ENCODE results near the gene SLC39A12. TPM values are rescaled to one million over a fixed set of nuclear protein-coding genes. Genes with fewer than 3 reads are reported as not detected.

The SLC39A12 gene
- total RNA-seq, 4 donors from 2014 or later, result not detected

DNA sequence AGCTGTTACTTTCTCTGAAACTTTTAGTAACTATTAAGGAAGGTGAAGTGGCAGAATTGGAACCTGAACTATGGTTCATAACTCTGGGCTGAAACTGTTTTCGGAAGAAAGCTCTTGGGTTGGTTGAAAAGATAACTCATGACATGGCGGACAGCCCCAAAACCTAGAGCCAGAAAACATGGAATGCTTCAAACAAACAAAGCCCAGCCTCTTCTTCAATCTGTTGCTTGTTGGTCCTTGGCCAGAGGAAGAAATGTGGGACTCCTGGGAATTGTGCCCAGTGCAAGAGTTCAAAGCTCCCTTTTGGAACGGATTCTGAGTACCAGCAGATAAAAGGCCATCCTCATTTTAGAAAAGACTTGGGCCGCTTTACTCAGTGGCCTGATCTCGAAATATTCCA, 135.6 kb downstream of the SLC39A12 start:
- H3K36me3 ChIP-seq, result no peaks in the 10 kb centered on the region
- H3K9me3 ChIP-seq, result no peaks in the 10 kb centered on the region
- no peak for TF ChIP-seq POLR2A (IDR thresholded peaks at IDR 0.05)
- TF ChIP-seq, protein P1, sequence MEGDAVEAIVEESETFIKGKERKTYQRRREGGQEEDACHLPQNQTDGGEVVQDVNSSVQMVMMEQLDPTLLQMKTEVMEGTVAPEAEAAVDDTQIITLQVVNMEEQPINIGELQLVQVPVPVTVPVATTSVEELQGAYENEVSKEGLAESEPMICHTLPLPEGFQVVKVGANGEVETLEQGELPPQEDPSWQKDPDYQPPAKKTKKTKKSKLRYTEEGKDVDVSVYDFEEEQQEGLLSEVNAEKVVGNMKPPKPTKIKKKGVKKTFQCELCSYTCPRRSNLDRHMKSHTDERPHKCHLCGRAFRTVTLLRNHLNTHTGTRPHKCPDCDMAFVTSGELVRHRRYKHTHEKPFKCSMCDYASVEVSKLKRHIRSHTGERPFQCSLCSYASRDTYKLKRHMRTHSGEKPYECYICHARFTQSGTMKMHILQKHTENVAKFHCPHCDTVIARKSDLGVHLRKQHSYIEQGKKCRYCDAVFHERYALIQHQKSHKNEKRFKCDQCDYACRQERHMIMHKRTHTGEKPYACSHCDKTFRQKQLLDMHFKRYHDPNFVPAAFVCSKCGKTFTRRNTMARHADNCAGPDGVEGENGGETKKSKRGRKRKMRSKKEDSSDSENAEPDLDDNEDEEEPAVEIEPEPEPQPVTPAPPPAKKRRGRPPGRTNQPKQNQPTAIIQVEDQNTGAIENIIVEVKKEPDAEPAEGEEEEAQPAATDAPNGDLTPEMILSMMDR (IDR thresholded peaks at IDR 0.05 in 4 of 5, conservative IDR thresholded peaks at IDR 0.05 in 1 of 5), result no peak
- no peak overlapping the region for H3K4me3 ChIP-seq
- intact Hi-C loops (cut with DNase I; ENCODE audit: low total_unique reads), result no loop called here
- no peak for ATAC-seq
- H3K4me1 ChIP-seq, result no peaks in the 10 kb centered on the region
- no peaks in the 10 kb centered on the region for H3K27me3 ChIP-seq
- H3K27ac ChIP-seq, result no peak overlapping the region
- no peak for DNase-seq
- in situ Hi-C loops (cut with MboI; ENCODE audit: low sequenced_read_pairs in 4 of 4), result no loop called here

Other genes with a start within 250 kb of the SLC39A12 start
- under 1 TPM; 0.27 to 0.98 (median 0.64) TPM for gene TMEM236, start 199.7 kb upstream of the SLC39A12 start, total RNA-seq
- 10 to 100 TPM in 2 of 4 donors, 1 to 10 TPM in 2; 5.3 to 13.6 (median 9.3) TPM for gene MRC1, start 142.6 kb upstream of the SLC39A12 start, total RNA-seq
- 1 to 10 TPM in 1 of 4 donors, under 1 TPM in 2, not detected in 1; 0.13 to 1.5 (median 0.18) TPM for gene CACNB2, start 188.5 kb downstream of the SLC39A12 start, total RNA-seq